ENCODE data around the gene ANKS6. TPM values are rescaled to one million over a fixed set of nuclear protein-coding genes. Genes with fewer than 3 reads are reported as not detected.
A peak's percentile ranks its signal among the peaks of the same experiment; 100 is the strongest.

ANKS6 gene
- total RNA-seq, 1 donor from 2014 or later: 30.9 TPM

DNA sequence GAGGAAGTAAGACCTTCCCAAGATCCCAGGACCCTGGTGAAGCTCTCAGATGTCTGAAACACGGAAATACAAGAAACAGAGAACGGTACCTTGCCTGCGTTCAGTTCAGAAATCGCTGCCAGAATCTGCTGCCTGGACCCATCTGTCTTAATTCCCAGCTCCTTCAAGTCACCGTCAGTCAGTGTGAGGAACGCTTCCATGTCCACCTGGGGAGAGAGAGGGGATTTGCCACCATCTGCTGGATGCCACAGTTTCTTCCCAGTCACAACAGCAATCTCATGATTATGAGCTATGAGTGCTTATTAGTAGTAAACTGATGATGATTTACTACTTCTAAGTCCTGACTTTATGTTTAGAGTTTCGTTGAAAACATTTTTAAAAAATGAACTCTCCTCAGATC, 50.9 kb downstream of the ANKS6 start:
- TF ChIP-seq CTCF (conservative IDR thresholded peaks at IDR 0.05): no peak
- Mint-ChIP-seq H3K9me3 (no peaks in the 10 kb centered on the region), H3K27ac (ENCODE audit: unreplicated experiment) (no peak overlapping the region), H3K36me3 (ENCODE audit: low read depth) (peaks cover 8% of the 10 kb centered on the region), H3K4me3 (no peak overlapping the region), H3K4me1 (no peaks in the 10 kb centered on the region), H3K27me3 (ENCODE audit: low read depth) (no peaks in the 10 kb centered on the region)
- no peak for DNase-seq (ENCODE audit: low read depth, low spot score)

- no peaks in the 10 kb centered on the region for H3K27me3 Mint-ChIP-seq (ENCODE audit: low read depth)
- DNase-seq (ENCODE audit: low read depth, low spot score): no peak
- TF ChIP-seq CTCF (conservative IDR thresholded peaks at IDR 0.05): no peak
- H3K4me1 Mint-ChIP-seq: no peaks in the 10 kb centered on the region
- peaks cover 5% of the 10 kb centered on the region for H3K36me3 Mint-ChIP-seq (ENCODE audit: low read depth)
- H3K9me3 Mint-ChIP-seq: peaks cover 3% of the 10 kb centered on the region
- no peak overlapping the region for H3K4me3 Mint-ChIP-seq
- H3K27ac Mint-ChIP-seq (ENCODE audit: unreplicated experiment): peak overlapping the region; percentile 16
These were observed 52.3 kb downstream of the ANKS6 start for GRCh38 chr9:98743818-98744611.

GRCh38 chr9:98743329-98743728, 53.0 kb downstream of the ANKS6 start:
- DNase-seq (ENCODE audit: low read depth, low spot score): no peak
- H3K4me3 Mint-ChIP-seq: no peak overlapping the region
- H3K36me3 Mint-ChIP-seq (ENCODE audit: low read depth): peaks cover 10% of the 10 kb centered on the region
- no peak for TF ChIP-seq CTCF (conservative IDR thresholded peaks at IDR 0.05)
- H3K27ac Mint-ChIP-seq (ENCODE audit: unreplicated experiment): no peak overlapping the region
- H3K9me3 Mint-ChIP-seq: peaks cover 7% of the 10 kb centered on the region
- no peaks in the 10 kb centered on the region for H3K27me3 Mint-ChIP-seq (ENCODE audit: low read depth)
- H3K4me1 Mint-ChIP-seq: no peaks in the 10 kb centered on the region

GRCh38 chr9:98742325-98743280, 53.8 kb downstream of the ANKS6 start:
- TF ChIP-seq CTCF (conservative IDR thresholded peaks at IDR 0.05): no peak
- Mint-ChIP-seq H3K27ac (ENCODE audit: unreplicated experiment) (no peak overlapping the region), H3K4me1 (no peaks in the 10 kb centered on the region), H3K27me3 (ENCODE audit: low read depth) (no peaks in the 10 kb centered on the region), H3K4me3 (no peak overlapping the region), H3K36me3 (ENCODE audit: low read depth) (peaks cover 18% of the 10 kb centered on the region), H3K9me3 (peaks cover 9% of the 10 kb centered on the region)
- DNase-seq (ENCODE audit: low read depth, low spot score): no peak

- Mint-ChIP-seq H3K9me3 (peaks cover 11% of the 10 kb centered on the region), H3K27ac (ENCODE audit: unreplicated experiment) (no peak overlapping the region), H3K27me3 (ENCODE audit: low read depth) (no peaks in the 10 kb centered on the region), H3K36me3 (ENCODE audit: low read depth) (peaks cover 28% of the 10 kb centered on the region), H3K4me1 (no peaks in the 10 kb centered on the region), H3K4me3 (no peak overlapping the region)
- TF ChIP-seq CTCF (conservative IDR thresholded peaks at IDR 0.05): no peak
- DNase-seq (ENCODE audit: low read depth, low spot score): no peak
These were observed 56.0 kb downstream of the ANKS6 start for GRCh38 chr9:98740226-98740881.

All from neural crest cell (in vitro differentiated cells).